Endothelial cell of umbilical vein (primary cell): ENCODE results near the gene DMXL2.

ENCODE experiments used
- EZH2 ChIP-seq: IDR thresholded peaks from 2 replicates; pipeline ENCODE4 v1.6.1; 2012; ENCODE audit warnings: borderline replicate concordance, low read depth, mild to moderate bottlenecking, moderate library complexity, low read length, inconsistent platforms; ENCODE audit not compliant: severe bottlenecking
- TF ChIP-seq, protein P1 (sequence below), 2 donors: IDR thresholded peaks; 1 replicate in 1 of 2; 2 replicates in 1 of 2; pipeline ENCODE4 v1.5.1; 2011; ENCODE audit warnings: low read length in 2 of 2, mild to moderate bottlenecking in 2 of 2, moderate library complexity in 2 of 2, control low read depth in 1 of 2, inconsistent platforms in 1 of 2, low read depth in 1 of 2; ENCODE audit not compliant: insufficient read depth in 1 of 2; ENCODE audit errors: extremely low read depth in 1 of 2

DNA sequence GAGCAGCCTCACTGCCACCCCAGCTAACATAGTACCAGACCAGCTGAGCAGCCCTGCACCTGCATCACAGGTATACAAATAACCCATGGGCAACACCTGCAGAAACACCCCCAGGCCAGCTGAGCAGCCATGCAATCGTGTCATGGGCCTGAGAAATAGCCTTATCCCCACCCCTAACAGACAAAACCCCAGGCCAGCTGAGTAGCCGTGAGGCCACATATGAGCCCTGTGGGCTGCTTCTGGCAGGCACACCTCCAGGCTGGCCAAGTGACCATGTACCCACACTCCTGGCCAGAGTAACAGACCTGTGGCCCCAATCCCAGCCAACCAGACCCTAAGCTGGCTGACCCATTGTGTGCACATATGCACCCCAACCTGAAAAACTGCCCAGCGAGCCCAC lies 138.6 kb downstream of the DMXL2 start:
- TF ChIP-seq, protein P1, sequence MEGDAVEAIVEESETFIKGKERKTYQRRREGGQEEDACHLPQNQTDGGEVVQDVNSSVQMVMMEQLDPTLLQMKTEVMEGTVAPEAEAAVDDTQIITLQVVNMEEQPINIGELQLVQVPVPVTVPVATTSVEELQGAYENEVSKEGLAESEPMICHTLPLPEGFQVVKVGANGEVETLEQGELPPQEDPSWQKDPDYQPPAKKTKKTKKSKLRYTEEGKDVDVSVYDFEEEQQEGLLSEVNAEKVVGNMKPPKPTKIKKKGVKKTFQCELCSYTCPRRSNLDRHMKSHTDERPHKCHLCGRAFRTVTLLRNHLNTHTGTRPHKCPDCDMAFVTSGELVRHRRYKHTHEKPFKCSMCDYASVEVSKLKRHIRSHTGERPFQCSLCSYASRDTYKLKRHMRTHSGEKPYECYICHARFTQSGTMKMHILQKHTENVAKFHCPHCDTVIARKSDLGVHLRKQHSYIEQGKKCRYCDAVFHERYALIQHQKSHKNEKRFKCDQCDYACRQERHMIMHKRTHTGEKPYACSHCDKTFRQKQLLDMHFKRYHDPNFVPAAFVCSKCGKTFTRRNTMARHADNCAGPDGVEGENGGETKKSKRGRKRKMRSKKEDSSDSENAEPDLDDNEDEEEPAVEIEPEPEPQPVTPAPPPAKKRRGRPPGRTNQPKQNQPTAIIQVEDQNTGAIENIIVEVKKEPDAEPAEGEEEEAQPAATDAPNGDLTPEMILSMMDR (IDR thresholded peaks at IDR 0.05; ENCODE audit: extremely low read depth in 1 of 2, insufficient read depth in 1 of 2, low read depth in 1 of 2, low read length in 2 of 2), result no peak
- no peak for TF ChIP-seq EZH2
